M059J (cell line): ENCODE measurements around the gene PIN1. TPM values are rescaled to one million over a fixed set of nuclear protein-coding genes. Genes with fewer than 3 reads are reported as not detected.
A peak's percentile ranks its signal among the peaks of the same experiment; 100 is the strongest.

ENCODE experiments used
- DNase-seq: peaks from one replicate; pipeline ENCODE4 v3.0.0-alpha.2; 2012; ENCODE audit warnings: low read depth
- total RNA-seq: library from RNA; depleted of rRNA; stranded (reverse); fragments of >200 nt; shearing (Covaris generic); gene quantifications from 2 replicates; pipeline ENCODE4 v1.2.3, GENCODE V29; 2014; rRNA removed

Gene PIN1
- total RNA-seq, 1 experiment from 2014 or later: 182 TPM

GRCh38 chr19:9885077-9885552 is 50.0 kb downstream of the PIN1 start:
- DNase-seq: peak; percentile 22

- DNase-seq: no peak
Observed at GRCh38 chr19:9891609-9892373, 56.7 kb downstream of the PIN1 start.

Other genes with a start within 250 kb of the PIN1 start
- 13.3 and 19.0 TPM in 2 replicates for gene ZNF561, start 214.1 kb upstream of the PIN1 start, total RNA-seq
- 17.4 and 27.4 TPM in 2 replicates for gene ZNF562, start 160.2 kb upstream of the PIN1 start, total RNA-seq
- gene ZNF846, start 66.6 kb upstream of the PIN1 start, total RNA-seq: 1.3 and 3.8 TPM in 2 replicates
- gene FBXL12, start 16.2 kb upstream of the PIN1 start, total RNA-seq: 23.2 and 24.4 TPM in 2 replicates
- gene UBL5, start 7.4 kb upstream of the PIN1 start, total RNA-seq: 601 and 1,151 TPM in 2 replicates
- gene OLFM2, start 101.2 kb downstream of the PIN1 start, total RNA-seq: 0.39 TPM in 1 of 2 replicates, not detected in the other
- not detected in 2 replicates for gene COL5A3, start 175.2 kb downstream of the PIN1 start, total RNA-seq
- gene RDH8, start 178.2 kb downstream of the PIN1 start, total RNA-seq: not detected in 2 replicates